GM12878 (cell line): ENCODE data around the gene ZNF397. TPM values are rescaled to one million over a fixed set of nuclear protein-coding genes. Genes with fewer than 3 reads are reported as not detected.
"Not testable (repeated sequence)": the region's sequence is repeated elsewhere in the genome, so short reads cannot be mapped to it uniquely, and the experiment has no call there.

Experiments used
- ATAC-seq: fragments of 200-7000 bp; cut with Tn5 transposase; 3 replicates; pipeline ENCODE4 v1.9.1; 2020; ENCODE audit warnings: mild to moderate bottlenecking, moderate library complexity
- BruUV-seq: library from RNA; stranded (reverse); fragments of 400-500 nt; replicated peaks from 2 replicates; lab custom pipeline; 2021; lab: Mats Ljungman, UMichigan
- CTCF ChIA-PET: fragments of 300-600 bp; sonication (Branson Sonifier 250); formaldehyde crosslinking; extraction: SDS; loops from one replicate; lab custom pipeline; 2021; ENCODE audit warnings: inconsistent platforms; lab: Yijun Ruan, JAX
- POLR2A ChIA-PET: fragments of 350-600 bp; formaldehyde crosslinking; extraction: SDS; loops from one replicate; lab custom pipeline; 2021; ENCODE audit warnings: inconsistent platforms; lab: Charles Lee
- RAD21 ChIA-PET: fragments of 300-600 bp; sonication (Branson Sonifier 250); formaldehyde crosslinking; loops from one replicate; lab custom pipeline; 2023; ENCODE audit warnings: antibody characterized with exemption; ENCODE audit not compliant: unreplicated experiment; lab: Charles Lee
- SMC1A ChIA-PET: fragments of 300-600 bp; sonication (Branson Sonifier 250); formaldehyde crosslinking; loops from one replicate; lab custom pipeline; 2023; ENCODE audit not compliant: unreplicated experiment, uncharacterized antibody; lab: Charles Lee
- DNase-seq: peaks from one replicate; pipeline ENCODE4 v3.0.0-alpha.2; 2011; ENCODE audit warnings: low read depth, low spot score
- FAIRE-seq: peaks from 3 replicates; lab custom pipeline; 2011; peaks lifted over from hg19 to GRCh38; lab: Jason Lieb, UNC
- H2AFZ ChIP-seq: 2 replicates; pipeline ENCODE4 v1.6.0; 2011; ENCODE audit warnings: low read depth, low read length, control low read depth; ENCODE audit not compliant: control insufficient read depth
- H3K27ac ChIP-seq: 2 replicates; pipeline ENCODE4 v1.5.1; 2011; ENCODE audit warnings: control low read depth; ENCODE audit not compliant: control insufficient read depth, insufficient read depth
- H3K27me3 ChIP-seq, 2 experiments: replicated peaks in 1 of 2; 2 replicates each; pipeline versions ENCODE4 v1.6.0 to v1.6.1; 2011; ENCODE audit warnings: low read length in 1 of 2; ENCODE audit not compliant: control insufficient read depth in 2 of 2, insufficient read depth in 2 of 2
- H3K36me3 ChIP-seq, 2 experiments: 2 replicates each; pipeline ENCODE4 v1.5.1; 2011; ENCODE audit warnings: low read length in 1 of 2; ENCODE audit not compliant: control insufficient read depth in 2 of 2, insufficient read depth in 2 of 2
- H3K4me1 ChIP-seq: 2 replicates; pipeline ENCODE4 v1.6.1; 2011; ENCODE audit warnings: mild to moderate bottlenecking, low read length, moderate library complexity, mixed read lengths; ENCODE audit not compliant: control insufficient read depth, insufficient read depth
- H3K4me2 ChIP-seq: 2 replicates; pipeline ENCODE4 v1.6.0; 2011; ENCODE audit warnings: control low read depth; ENCODE audit not compliant: control insufficient read depth, insufficient read depth
- H3K4me3 ChIP-seq: fragments of 200-600 bp; sonication (generic); 2 replicates; pipeline ENCODE4 v1.5.1; 2016
- H3K79me2 ChIP-seq: 2 replicates; pipeline ENCODE4 v1.6.0; 2011; ENCODE audit warnings: low read length; ENCODE audit not compliant: control insufficient read depth, insufficient read depth
- H3K9ac ChIP-seq: 2 replicates; pipeline ENCODE4 v1.8.0; 2011; ENCODE audit warnings: low read length, control low read depth, mixed read lengths; ENCODE audit not compliant: control insufficient read depth, insufficient read depth
- H3K9me3 ChIP-seq: replicated peaks from 3 replicates; pipeline ENCODE4 v1.5.1; 2011; ENCODE audit warnings: mild to moderate bottlenecking, low read length; ENCODE audit not compliant: control insufficient read depth, insufficient read depth
- H4K20me1 ChIP-seq: 2 replicates; pipeline ENCODE4 v1.6.0; 2011; ENCODE audit not compliant: control insufficient read depth, insufficient read depth
- CHD1 ChIP-seq: IDR thresholded peaks from 2 replicates; pipeline ENCODE4 v1.6.1; 2012; ENCODE audit warnings: low read depth, low read length, improper control_type of control experiment
- CUX1 ChIP-seq: IDR thresholded peaks from 2 replicates; pipeline ENCODE4 v1.6.1; 2012; ENCODE audit warnings: improper control_type of control experiment, low read depth, low read length; ENCODE audit not compliant: insufficient replicate concordance
- MTA3 ChIP-seq: IDR thresholded peaks from 2 replicates; pipeline ENCODE4 v1.6.1; 2012; ENCODE audit warnings: low read length, inconsistent platforms, borderline replicate concordance
- RAD21 ChIP-seq: IDR thresholded peaks from 2 replicates; pipeline ENCODE4 v1.6.1; 2011; ENCODE audit warnings: mild to moderate bottlenecking, low read depth, low read length, moderate library complexity; ENCODE audit not compliant: insufficient read depth
- RB1 ChIP-seq: fragments of 450-650 bp; formaldehyde crosslinking; IDR thresholded peaks from 2 replicates; pipeline ENCODE4 v1.6.1; 2017; ENCODE audit warnings: mild to moderate bottlenecking, borderline replicate concordance
- ZBTB11 ChIP-seq: fragments of 450-650 bp; formaldehyde crosslinking; IDR thresholded peaks from 2 replicates; pipeline ENCODE4 v1.5.0; 2022; ENCODE audit warnings: mild to moderate bottlenecking, missing genetic modification characterization
- WGBS: methylation state at CpG from one replicate; pipeline ENCODE4 v1.1.6; 2016; ENCODE audit warnings: low lambda C conversion rate; ENCODE audit not compliant: insufficient replicate concordance, insufficient coverage; ENCODE audit errors: missing lambda C conversion rate; 5-methylcytosine and 5-hydroxymethylcytosine counted together
- in situ Hi-C: fragments of 300-500 bp; cut with MboI; formaldehyde crosslinking; loops from 9 replicates; pipeline ENCODE4 v1.14.3; 2018; ENCODE audit warnings: mixed read lengths
- intact Hi-C: fragments of 100-400 bp; cut with micrococcal nuclease; formaldehyde crosslinking; loops from one replicate; pipeline ENCODE4 v1.14.2; 2022; ENCODE audit not compliant: unreplicated experiment
- polyA plus RNA-seq, 11 experiments: library from polyadenylated mRNA; depleted of rRNA in 4 of 11; unstranded in 6 of 11; stranded (reverse) in 5 of 11; fragments of >200 nt; fragmentation: Nextera tagmentation in 4 of 11; fragmentation: Illumina TruSeq in 1 of 11; extraction: Ambion mirVana in 4 of 11; extraction: Trizol in 1 of 11; gene quantifications; 1 replicate in 1 of 11; 2 replicates in 10 of 11; pipeline versions ENCODE4 v1.2.1 to v1.2.3, GENCODE V29; 2011 to 2016; ENCODE audit warnings: inconsistent platforms in 2 of 11, missing spikeins in 2 of 11, low read depth in 1 of 11
- total RNA-seq, 4 experiments: library from RNA; depleted of rRNA in 3 of 4; stranded (reverse); fragments of >200 nt in 3 of 4; fragmentation: Illumina TruSeq in 1 of 4; extraction: Trizol in 1 of 4; gene quantifications; 2 replicates each; pipeline versions ENCODE4 v1.2.1 to v1.2.3, GENCODE V29; 2013 to 2021

ZNF397 gene
- total and polyA plus RNA-seq, 10 of the 15 experiments (the other 5 are each of a cell fraction or from before 2014, with no cell fraction given): 5.2 to 13.3 (median 10.8) TPM

DNA sequence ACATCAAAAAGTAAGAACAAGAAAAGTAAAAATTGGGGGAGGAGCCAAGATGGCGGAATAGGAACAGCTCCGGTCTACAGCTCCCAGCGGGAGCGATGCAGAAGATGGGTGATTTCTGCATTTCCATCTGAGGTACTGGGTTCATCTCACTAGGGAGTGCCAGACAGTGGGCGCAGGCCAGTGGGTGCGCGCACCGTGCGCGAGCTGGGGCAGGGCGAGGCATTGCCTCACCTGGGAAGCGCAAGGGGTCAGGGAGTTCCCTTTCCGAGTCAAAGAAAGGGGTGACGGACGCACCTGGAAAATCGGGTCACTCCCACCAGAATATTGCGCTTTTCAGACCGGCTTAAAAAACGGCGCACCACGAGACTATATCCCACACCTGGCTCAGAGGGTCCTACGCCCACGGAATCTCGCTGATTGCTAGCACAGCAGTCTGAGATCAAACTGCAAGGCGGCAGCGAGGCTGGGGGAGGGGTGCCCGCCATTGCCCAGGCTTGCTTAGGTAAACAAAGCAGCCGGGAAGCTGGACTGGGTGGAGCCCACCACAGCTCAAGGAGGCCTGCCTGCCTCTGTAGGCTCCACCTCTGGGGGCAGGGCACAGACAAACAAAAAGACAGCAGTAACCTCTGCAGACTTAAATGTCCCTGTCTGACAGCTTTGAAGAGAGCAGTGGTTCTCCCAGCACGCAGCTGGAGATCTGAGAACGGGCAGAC, 34.9 kb upstream of the ZNF397 start:
- POLR2A ChIA-PET, BruUV-seq: not testable (repeated sequence)

DNA sequence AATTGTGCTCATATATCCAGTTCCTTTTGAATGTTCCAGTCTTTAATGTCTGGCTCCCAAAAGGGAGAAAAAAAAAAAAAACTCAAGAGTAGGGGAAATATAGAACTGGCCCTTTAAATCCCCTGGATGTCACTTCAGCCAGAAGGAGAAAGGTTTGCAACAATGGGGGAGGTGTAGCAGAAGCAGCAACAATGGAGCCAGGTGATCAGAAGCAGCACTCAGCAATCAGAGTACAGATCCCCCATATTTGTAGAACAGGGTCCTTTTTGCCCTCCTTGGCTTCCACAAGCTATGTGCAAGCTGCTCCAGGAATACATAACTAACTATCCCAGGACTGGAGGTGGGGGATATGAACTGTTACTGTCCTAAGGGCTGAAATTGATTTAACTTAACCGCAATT, 25.8 kb upstream of the ZNF397 start:
- Histone ChIP-seq H3K4me1 (no peaks in the 10 kb centered on the region), H3K79me2 (no peaks in the 10 kb centered on the region), H3K9ac (no peak overlapping the region), H3K27ac (no peak overlapping the region), H2AFZ (no peak overlapping the region), H3K36me3 (no peaks in the 10 kb centered on the region), H4K20me1 (no peaks in the 10 kb centered on the region), H3K27me3 (no peaks in the 10 kb centered on the region), H3K4me3 (no peak overlapping the region), H3K9me3 (no peaks in the 10 kb centered on the region), H3K4me2 (no peak overlapping the region)
- BruUV-seq: no TSS peak
- CTCF ChIA-PET: no interaction called here
- TF ChIP-seq ZBTB11 (CRISPR knock-in tag) (no peak), CHD1 (no peak), CUX1 (no peak), RB1 (no peak), RAD21 (no peak), MTA3 (no peak)
- intact Hi-C loops: no loop called here
- SMC1A ChIA-PET: no interaction called here
- RAD21 ChIA-PET: no interaction called here
- in situ Hi-C loops: no loop called here
- ATAC-seq (no peak), DNase-seq (no peak), FAIRE-seq (no peak)
- 50% methylated on average over 1 of the region's 1 CpG for WGBS
- POLR2A ChIA-PET: no interaction called here

More for the DNA sequence above, 34.9 kb upstream of the ZNF397 start:
- H3K27me3 ChIP-seq, in situ Hi-C loops, H3K4me1 ChIP-seq, H3K79me2 ChIP-seq, H3K4me3 ChIP-seq, CTCF ChIA-PET, H4K20me1 ChIP-seq, intact Hi-C loops, H3K27ac ChIP-seq, H3K9ac ChIP-seq, H2AFZ ChIP-seq, SMC1A ChIA-PET, RAD21 ChIA-PET, H3K36me3 ChIP-seq, ATAC-seq, DNase-seq, H3K9me3 ChIP-seq, H3K4me2 ChIP-seq, FAIRE-seq: not testable (repeated sequence)
- 88% methylated on average over 12 of the region's 30 CpGs for WGBS
